ENCODE data around the gene RESP18.

DNA sequence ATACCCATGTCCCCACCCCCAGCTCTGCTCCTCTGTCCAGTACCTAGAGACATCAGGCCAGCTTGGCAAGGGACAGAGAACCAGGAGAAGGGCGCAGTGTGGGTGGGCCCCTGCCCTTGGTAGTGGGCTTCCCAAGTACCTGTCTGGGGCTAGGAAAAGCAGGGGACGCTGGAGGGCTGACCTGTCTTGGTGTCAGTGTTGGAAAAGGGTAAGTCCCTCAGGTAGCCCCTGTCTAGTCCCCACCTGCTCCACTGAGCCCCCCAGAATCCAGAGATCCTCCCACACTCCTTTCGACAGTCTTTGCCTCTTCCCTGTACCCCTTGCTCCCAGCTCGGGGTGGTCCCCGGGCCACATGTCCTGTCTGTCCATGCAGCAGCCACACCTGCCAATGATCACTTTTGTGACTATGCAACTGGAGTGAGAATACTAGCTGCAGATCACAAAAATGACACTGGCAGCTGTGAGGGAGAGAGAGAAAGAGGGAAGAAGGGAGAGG lies 38.8 kb downstream of the RESP18 start:
- no peak for TF ChIP-seq CTCF (IDR thresholded peaks at IDR 0.05; ENCODE audit: borderline replicate concordance, extremely low read depth, low read length, poor library complexity, severe bottlenecking)
- TF ChIP-seq EZH2 (IDR thresholded peaks at IDR 0.05; ENCODE audit: borderline replicate concordance, low read depth, low read length, severe bottlenecking) = no peak

Measured in DND-41 (cell line).